ENCODE results near the gene TUBGCP4. TPM values are rescaled to one million over a fixed set of nuclear protein-coding genes. Genes with fewer than 3 reads are reported as not detected.
A peak's percentile ranks its signal among the peaks of the same experiment; 100 is the strongest.

The TUBGCP4 gene
- total and polyA plus RNA-seq, 9 of the 15 experiments (the other 6 are each of a cell fraction or from before 2014, with no cell fraction given) = 10.7 to 50.2 (median 29.6) TPM

GRCh38 chr15:43383070-43383469 lies 12.2 kb downstream of the TUBGCP4 start:
- intact Hi-C loops (cut with micrococcal nuclease) (no loop called here), in situ Hi-C loops (cut with MboI) (no loop called here)
- 79% methylated on average over 2 of the region's 2 CpGs for WGBS (ENCODE audit: insufficient coverage, low coverage, missing lambda C conversion rate)
- ATAC-seq = no peak
- H3K9ac ChIP-seq (ENCODE audit: insufficient read depth in 1 of 2, low read depth in 2 of 2, low read length in 2 of 2) = no peak overlapping the region
- ChIA-PET CTCF (ENCODE audit: low intra/inter-chr PET ratio) (no interaction called here), POLR2A (no interaction called here)
- peaks cover 89% of the 10 kb centered on the region for H3K36me3 ChIP-seq (ENCODE audit: control insufficient read depth, insufficient read depth, low read length)
- H3K27me3 ChIP-seq (ENCODE audit: control insufficient read depth in 2 of 2, insufficient read depth in 2 of 2, low read length in 2 of 2) = no peaks in the 10 kb centered on the region
- H3K9me1 ChIP-seq (ENCODE audit: control insufficient read depth, insufficient read depth, low read length) = no peaks in the 10 kb centered on the region
- FAIRE-seq = no peak
- no peak overlapping the region for H3K27ac ChIP-seq (ENCODE audit: extremely low read depth, low read depth, low read length)
- BruUV-seq (replicated peaks) = no TSS peak
- no peak overlapping the region for H3K4me2 ChIP-seq (ENCODE audit: insufficient read depth, low read length)
- TF ChIP-seq MAFG (tag; conservative IDR thresholded peaks at IDR 0.05) = peak; percentile 41
- 0 out of 2 replicates have a peak, but pooled peaks have one; percentile 18 for TF ChIP-seq ATF3 (IDR thresholded peaks at IDR 0.05)
- TF ChIP-seq ATF3 (CRISPR knock-in tag; conservative IDR thresholded peaks at IDR 0.05) = no peak
- TF ChIP-seq ZNF79 (CRISPR knock-in tag; IDR thresholded peaks at IDR 0.05; ENCODE audit: low read depth) = no peak
- no peak for TF ChIP-seq ARHGAP35 (IDR thresholded peaks at IDR 0.05; ENCODE audit: partially characterized antibody)
- TF ChIP-seq TCFL5 (CRISPR knock-in tag; conservative IDR thresholded peaks at IDR 0.05) = no peak
- TF ChIP-seq C11orf30 (IDR thresholded peaks at IDR 0.05; ENCODE audit: low read depth) = 0 out of 2 replicates have a peak, but pooled peaks have one; percentile 14
- TF ChIP-seq NFE2L1 (tag; IDR thresholded peaks at IDR 0.05; ENCODE audit: borderline replicate concordance, low read depth) = peak; percentile 6; the same call in 1 of the 2 replicates
- TF ChIP-seq, protein P1, sequence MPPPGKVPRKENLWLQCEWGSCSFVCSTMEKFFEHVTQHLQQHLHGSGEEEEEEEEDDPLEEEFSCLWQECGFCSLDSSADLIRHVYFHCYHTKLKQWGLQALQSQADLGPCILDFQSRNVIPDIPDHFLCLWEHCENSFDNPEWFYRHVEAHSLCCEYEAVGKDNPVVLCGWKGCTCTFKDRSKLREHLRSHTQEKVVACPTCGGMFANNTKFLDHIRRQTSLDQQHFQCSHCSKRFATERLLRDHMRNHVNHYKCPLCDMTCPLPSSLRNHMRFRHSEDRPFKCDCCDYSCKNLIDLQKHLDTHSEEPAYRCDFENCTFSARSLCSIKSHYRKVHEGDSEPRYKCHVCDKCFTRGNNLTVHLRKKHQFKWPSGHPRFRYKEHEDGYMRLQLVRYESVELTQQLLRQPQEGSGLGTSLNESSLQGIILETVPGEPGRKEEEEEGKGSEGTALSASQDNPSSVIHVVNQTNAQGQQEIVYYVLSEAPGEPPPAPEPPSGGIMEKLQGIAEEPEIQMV (tag; conservative IDR thresholded peaks at IDR 0.05; ENCODE audit: low read depth) = no peak
- H3K4me1 ChIP-seq (replicated peaks in 1 of 2; ENCODE audit: control insufficient read depth in 2 of 2, insufficient read depth in 2 of 2, low read length in 2 of 2) = no peaks in the 10 kb centered on the region
- DNase-seq (ENCODE audit: extremely low read depth in 1 of 4, low spot score in 3 of 4) = no peak
- H2AFZ ChIP-seq (ENCODE audit: low read depth, low read length) = no peak overlapping the region
- no peaks in the 10 kb centered on the region for H3K79me2 ChIP-seq (ENCODE audit: control insufficient read depth, insufficient read depth, low read length)
- H4K20me1 ChIP-seq (replicated peaks; ENCODE audit: control insufficient read depth, insufficient read depth, low read length) = no peaks in the 10 kb centered on the region; the same call in 1 of the 2 replicates
- H3K9me3 ChIP-seq (replicated peaks; ENCODE audit: control insufficient read depth, insufficient read depth, low read depth, low read length) = no peaks in the 10 kb centered on the region
- H3K4me3 ChIP-seq = no peak overlapping the region

All from K562 (cell line).